Memory B cell (primary cell): ENCODE data around the gene GABRR1.

Experiments used
- ATAC-seq: fragments of 150-1000 bp; cut with Tn5 transposase; 2 replicates; pipeline ENCODE4 v1.10.0; 2021; ENCODE audit warnings: low read depth, mild to moderate bottlenecking, moderate library complexity
- DNase-seq, 2 donors: peaks; one replicate each; pipeline ENCODE4 v3.0.0; 2022; ENCODE audit warnings: low spot score in 2 of 2
- H3K27ac Mint-ChIP-seq: one replicate; pipeline ENCODE4 v1.8.0; 2022; ENCODE audit warnings: mild to moderate bottlenecking, moderate library complexity, mixed read lengths
- H3K27me3 Mint-ChIP-seq: one replicate; pipeline ENCODE4 v1.8.0; 2022; ENCODE audit warnings: mixed read lengths
- H3K36me3 Mint-ChIP-seq: one replicate; pipeline ENCODE4 v1.8.0; 2022; ENCODE audit warnings: mild to moderate bottlenecking, mixed read lengths
- H3K4me1 Mint-ChIP-seq: one replicate; pipeline ENCODE4 v1.8.0; 2022; ENCODE audit warnings: mixed read lengths
- H3K4me3 Mint-ChIP-seq: one replicate; pipeline ENCODE4 v1.8.0; 2022; ENCODE audit warnings: mild to moderate bottlenecking, moderate library complexity, mixed read lengths
- H3K9me3 Mint-ChIP-seq: one replicate; pipeline ENCODE4 v1.8.0; 2022; ENCODE audit warnings: mixed read lengths

GABRR1 gene

GRCh38 chr6:89200706-89201215 is 16.4 kb downstream of the GABRR1 start:
- Mint-ChIP-seq H3K4me1 (no peaks in the 10 kb centered on the region), H3K27me3 (peaks cover 3% of the 10 kb centered on the region), H3K9me3 (peaks cover 2% of the 10 kb centered on the region), H3K27ac (no peak overlapping the region), H3K36me3 (no peaks in the 10 kb centered on the region), H3K4me3 (no peak overlapping the region)
- no peak for DNase-seq
- no peak for ATAC-seq

GRCh38 chr6:89199579-89199978 is 17.6 kb downstream of the GABRR1 start:
- ATAC-seq: no peak
- Mint-ChIP-seq H3K27ac (no peak overlapping the region), H3K4me1 (no peaks in the 10 kb centered on the region), H3K27me3 (peaks cover 2% of the 10 kb centered on the region), H3K36me3 (peaks cover 4% of the 10 kb centered on the region), H3K9me3 (peaks cover 6% of the 10 kb centered on the region), H3K4me3 (no peak overlapping the region)
- DNase-seq: no peak

GRCh38 chr6:89198235-89198634 is 18.9 kb downstream of the GABRR1 start:
- H3K4me1 Mint-ChIP-seq: no peaks in the 10 kb centered on the region
- ATAC-seq (no peak), DNase-seq (no peak)
- no peaks in the 10 kb centered on the region for H3K27me3 Mint-ChIP-seq
- H3K9me3 Mint-ChIP-seq: peaks cover 11% of the 10 kb centered on the region
- H3K36me3 Mint-ChIP-seq: peaks cover 5% of the 10 kb centered on the region
- H3K27ac Mint-ChIP-seq: no peak overlapping the region
- H3K4me3 Mint-ChIP-seq: no peak overlapping the region

GRCh38 chr6:89197141-89197540 is 20.0 kb downstream of the GABRR1 start:
- no peak for ATAC-seq

DNA sequence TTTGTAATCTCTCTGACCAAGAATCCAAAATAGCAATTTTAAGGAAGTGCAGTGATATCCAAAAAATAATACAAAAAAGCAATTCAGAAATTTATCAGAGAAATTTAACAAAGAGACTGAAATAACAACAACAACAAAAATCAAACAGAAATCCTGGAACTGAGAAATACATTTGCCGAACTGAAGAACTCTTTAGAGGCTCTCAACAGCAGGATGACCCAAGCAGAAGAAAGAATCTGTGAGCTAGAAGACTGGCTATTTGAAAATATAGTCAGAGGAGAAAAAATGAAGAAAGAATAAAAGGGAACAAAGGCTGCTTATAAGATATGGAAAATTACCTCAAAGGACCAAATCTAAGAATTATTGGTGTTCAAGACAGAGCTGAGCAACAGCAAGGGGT is 22.6 kb downstream of the GABRR1 start:
- no peak for ATAC-seq
- DNase-seq: no peak
- peaks cover 5% of the 10 kb centered on the region for H3K36me3 Mint-ChIP-seq
- no peaks in the 10 kb centered on the region for H3K4me1 Mint-ChIP-seq
- no peak overlapping the region for H3K27ac Mint-ChIP-seq
- H3K27me3 Mint-ChIP-seq: peaks cover 4% of the 10 kb centered on the region
- H3K9me3 Mint-ChIP-seq: peaks cover 11% of the 10 kb centered on the region
- H3K4me3 Mint-ChIP-seq: no peak overlapping the region

More at GRCh38 chr6:89197141-89197540, 20.0 kb downstream of the GABRR1 start:
- DNase-seq: no peak
- H3K27ac Mint-ChIP-seq: no peak overlapping the region
- peaks cover 5% of the 10 kb centered on the region for H3K36me3 Mint-ChIP-seq
- H3K27me3 Mint-ChIP-seq: peaks cover 1% of the 10 kb centered on the region
- peaks cover 11% of the 10 kb centered on the region for H3K9me3 Mint-ChIP-seq
- no peak overlapping the region for H3K4me3 Mint-ChIP-seq
- no peaks in the 10 kb centered on the region for H3K4me1 Mint-ChIP-seq

DNA sequence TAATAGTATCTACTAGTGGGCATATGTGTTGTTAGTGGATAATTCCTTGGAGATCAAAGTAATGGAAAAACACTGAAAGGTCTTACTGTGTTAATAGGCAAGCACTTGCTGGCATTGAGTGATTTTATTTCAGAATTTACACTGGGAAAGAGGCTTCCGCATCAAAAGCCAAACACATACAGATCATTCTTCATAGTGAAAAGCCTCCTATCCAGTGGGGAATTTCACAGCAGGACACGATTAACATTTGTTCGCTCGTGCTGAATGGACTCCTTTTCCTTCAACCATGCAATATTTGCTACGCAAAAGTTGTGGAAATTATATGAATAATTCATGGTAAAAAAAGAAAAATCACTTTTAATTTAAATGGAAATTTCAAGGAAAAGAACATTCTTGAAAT is 26.4 kb downstream of the GABRR1 start:
- Mint-ChIP-seq H3K36me3 (peaks cover 5% of the 10 kb centered on the region), H3K27ac (no peak overlapping the region), H3K9me3 (peaks cover 9% of the 10 kb centered on the region), H3K4me1 (no peaks in the 10 kb centered on the region), H3K27me3 (peaks cover 9% of the 10 kb centered on the region), H3K4me3 (no peak overlapping the region)
- no peak for DNase-seq
- no peak for ATAC-seq

DNA sequence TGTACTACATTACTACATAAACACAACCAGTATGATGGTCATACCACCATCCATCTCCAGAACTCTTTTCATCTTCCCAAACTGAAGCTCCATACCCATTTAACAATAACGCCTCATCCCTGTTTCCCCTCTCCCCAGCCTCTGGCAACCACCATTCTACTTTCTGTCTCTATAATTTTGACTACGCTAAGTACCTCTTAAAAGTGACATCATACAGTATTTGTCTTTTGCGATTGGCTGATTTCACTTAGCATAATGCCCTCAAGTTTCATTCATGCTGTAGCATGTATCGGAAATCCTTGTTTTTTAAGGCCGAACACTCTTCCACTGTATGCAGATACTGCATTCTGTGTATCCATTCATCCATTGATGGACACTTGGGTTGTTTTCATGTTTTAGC is 29.7 kb downstream of the GABRR1 start:
- peaks cover 10% of the 10 kb centered on the region for H3K27me3 Mint-ChIP-seq
- DNase-seq (no peak), ATAC-seq (no peak)
- H3K27ac Mint-ChIP-seq: no peak overlapping the region
- H3K9me3 Mint-ChIP-seq: no peaks in the 10 kb centered on the region
- no peaks in the 10 kb centered on the region for H3K4me1 Mint-ChIP-seq
- no peaks in the 10 kb centered on the region for H3K36me3 Mint-ChIP-seq
- H3K4me3 Mint-ChIP-seq: no peak overlapping the region

DNA sequence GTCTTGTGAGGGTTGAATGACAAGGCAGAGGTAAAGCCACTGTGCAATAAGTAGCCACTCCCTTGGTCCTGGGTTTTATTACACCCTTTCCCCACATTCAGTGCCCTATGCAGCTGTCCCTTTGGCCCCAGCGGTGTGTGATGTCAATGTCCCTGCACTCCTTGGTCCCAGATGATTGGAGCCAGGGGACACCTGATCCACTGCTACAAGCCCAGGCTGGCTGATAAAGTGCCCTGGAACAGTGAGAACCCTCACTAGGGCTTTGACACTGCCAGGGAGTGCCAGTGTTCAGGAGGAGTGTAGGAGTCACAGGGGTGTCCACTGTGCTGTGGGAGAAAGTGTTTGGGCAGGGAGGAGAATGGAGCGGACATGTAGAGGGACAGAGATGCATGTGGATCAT is 30.4 kb downstream of the GABRR1 start:
- no peak for DNase-seq
- ATAC-seq: no peak
- H3K36me3 Mint-ChIP-seq: no peaks in the 10 kb centered on the region
- no peak overlapping the region for H3K4me3 Mint-ChIP-seq
- peaks cover 8% of the 10 kb centered on the region for H3K27me3 Mint-ChIP-seq
- no peak overlapping the region for H3K27ac Mint-ChIP-seq
- H3K9me3 Mint-ChIP-seq: no peaks in the 10 kb centered on the region
- H3K4me1 Mint-ChIP-seq: no peaks in the 10 kb centered on the region

DNA sequence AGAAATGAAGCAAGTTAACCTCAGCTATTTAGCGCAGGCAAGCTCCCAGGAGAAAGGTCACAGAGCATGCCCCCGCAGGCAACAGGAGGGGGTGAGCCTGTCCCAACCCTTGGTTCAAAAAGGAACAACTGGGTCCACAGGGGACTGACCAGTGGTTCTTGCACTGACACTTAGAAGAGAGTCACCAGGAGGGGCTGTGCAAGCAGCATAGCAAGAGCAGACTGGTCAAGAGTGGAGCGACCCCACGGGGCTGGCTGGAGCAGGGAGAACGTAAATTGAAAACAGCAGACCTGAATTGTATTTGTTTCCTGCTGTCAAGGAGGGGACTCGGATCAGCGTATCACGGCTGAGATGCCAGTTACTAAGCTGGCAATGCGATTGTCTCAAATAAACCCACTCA is 32.8 kb downstream of the GABRR1 start:
- peaks cover 12% of the 10 kb centered on the region for H3K27me3 Mint-ChIP-seq
- no peak overlapping the region for H3K27ac Mint-ChIP-seq
- DNase-seq (no peak), ATAC-seq (no peak)
- no peaks in the 10 kb centered on the region for H3K9me3 Mint-ChIP-seq
- H3K4me1 Mint-ChIP-seq: no peaks in the 10 kb centered on the region
- no peaks in the 10 kb centered on the region for H3K36me3 Mint-ChIP-seq
- H3K4me3 Mint-ChIP-seq: no peak overlapping the region

GRCh38 chr6:89183294-89183693 is 33.9 kb downstream of the GABRR1 start:
- no peaks in the 10 kb centered on the region for H3K9me3 Mint-ChIP-seq
- H3K4me1 Mint-ChIP-seq: no peaks in the 10 kb centered on the region
- H3K27me3 Mint-ChIP-seq: peaks cover 10% of the 10 kb centered on the region
- no peak for DNase-seq
- H3K27ac Mint-ChIP-seq: no peak overlapping the region
- H3K36me3 Mint-ChIP-seq: no peaks in the 10 kb centered on the region
- ATAC-seq: no peak
- no peak overlapping the region for H3K4me3 Mint-ChIP-seq

- Mint-ChIP-seq H3K4me1 (no peaks in the 10 kb centered on the region), H3K9me3 (no peaks in the 10 kb centered on the region), H3K36me3 (no peaks in the 10 kb centered on the region), H3K27ac (no peak overlapping the region), H3K27me3 (peaks cover 7% of the 10 kb centered on the region), H3K4me3 (no peak overlapping the region)
- ATAC-seq (no peak), DNase-seq (no peak)
Observed at GRCh38 chr6:89180971-89181370, 36.2 kb downstream of the GABRR1 start.

- H3K9me3 Mint-ChIP-seq: no peaks in the 10 kb centered on the region
- H3K4me1 Mint-ChIP-seq: no peaks in the 10 kb centered on the region
Observed at GRCh38 chr6:89180112-89180511, 37.0 kb downstream of the GABRR1 start.

DNA sequence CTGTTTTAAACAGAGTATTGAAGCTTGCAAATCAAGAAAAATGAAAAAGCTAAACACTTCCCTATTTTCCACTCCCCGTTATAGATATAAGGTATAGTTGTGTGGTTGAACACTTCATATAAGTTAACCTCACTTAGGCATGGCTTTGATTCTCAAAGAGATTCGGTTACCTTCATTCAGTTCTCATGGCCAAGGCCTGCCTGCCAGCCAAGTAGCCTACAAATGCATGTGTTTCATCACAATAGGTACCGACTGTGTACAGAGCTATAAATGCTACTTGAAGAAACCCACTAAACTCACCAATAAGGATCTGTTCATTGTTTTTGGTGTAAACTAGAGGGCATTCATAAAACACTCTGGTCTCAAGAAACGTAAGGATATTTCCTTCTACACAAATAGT is 43.5 kb downstream of the GABRR1 start:
- no peaks in the 10 kb centered on the region for H3K9me3 Mint-ChIP-seq
- H3K36me3 Mint-ChIP-seq: no peaks in the 10 kb centered on the region
- no peak for ATAC-seq
- H3K27ac Mint-ChIP-seq: no peak overlapping the region
- no peaks in the 10 kb centered on the region for H3K4me1 Mint-ChIP-seq
- DNase-seq: no peak
- no peaks in the 10 kb centered on the region for H3K27me3 Mint-ChIP-seq
- H3K4me3 Mint-ChIP-seq: no peak overlapping the region

More at GRCh38 chr6:89180112-89180511, 37.0 kb downstream of the GABRR1 start:
- Mint-ChIP-seq H3K27me3 (peaks cover 7% of the 10 kb centered on the region), H3K27ac (no peak overlapping the region), H3K36me3 (no peaks in the 10 kb centered on the region), H3K4me3 (no peak overlapping the region)
- no peak for DNase-seq
- no peak for ATAC-seq

DNA sequence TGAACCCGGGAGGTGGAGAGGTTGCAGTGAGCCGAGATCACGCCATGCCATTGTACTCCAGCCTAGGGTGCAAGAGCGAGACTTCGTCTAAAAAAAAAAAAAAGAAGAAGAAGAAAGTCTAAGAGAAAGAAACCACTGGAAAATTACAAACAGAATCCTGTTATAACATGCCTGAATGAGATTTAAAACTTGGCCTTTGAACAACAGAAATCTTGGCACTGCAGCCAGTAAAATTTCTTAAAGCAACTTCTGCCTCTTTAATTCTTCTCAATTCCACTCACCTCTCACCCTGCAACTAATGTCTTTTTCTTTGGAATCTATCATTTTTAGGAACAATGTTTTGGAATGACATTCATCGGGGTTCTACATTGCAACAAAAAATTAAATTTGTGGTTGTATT is 45.0 kb downstream of the GABRR1 start:
- no peak for DNase-seq
- no peak overlapping the region for H3K4me3 Mint-ChIP-seq
- no peaks in the 10 kb centered on the region for H3K4me1 Mint-ChIP-seq
- H3K9me3 Mint-ChIP-seq: no peaks in the 10 kb centered on the region
- ATAC-seq: no peak
- H3K27me3 Mint-ChIP-seq: no peaks in the 10 kb centered on the region
- no peaks in the 10 kb centered on the region for H3K36me3 Mint-ChIP-seq
- H3K27ac Mint-ChIP-seq: no peak overlapping the region

GRCh38 chr6:89162047-89162371 is 55.1 kb downstream of the GABRR1 start:
- H3K27ac Mint-ChIP-seq: no peak overlapping the region
- DNase-seq (no peak), ATAC-seq (no peak)
- no peaks in the 10 kb centered on the region for H3K9me3 Mint-ChIP-seq
- H3K4me3 Mint-ChIP-seq: no peak overlapping the region
- H3K4me1 Mint-ChIP-seq: no peaks in the 10 kb centered on the region
- peaks cover 25% of the 10 kb centered on the region for H3K36me3 Mint-ChIP-seq
- no peaks in the 10 kb centered on the region for H3K27me3 Mint-ChIP-seq
